ENCODE data around the gene OAS3.
"Not testable (repeated sequence)": the region's sequence is repeated elsewhere in the genome, so short reads cannot be mapped to it uniquely, and the experiment has no call there.

OAS3 gene

GRCh38 chr12:112937741-112938719, at the start of gene OAS3:
Gene OAS3, plus strand, starts transcription at chr12:112938474. Its CDS starts 57 bp downstream, at chr12:112938531.
- DNase-seq (ENCODE audit: low spot score), result peak; percentile 77

- DNase-seq (ENCODE audit: low spot score), result no peak
These were observed 46.9 kb upstream of the OAS3 start for GRCh38 chr12:112891093-112892024.

GRCh38 chr12:112892856-112893255, 45.4 kb upstream of the OAS3 start:
- no peak for DNase-seq (ENCODE audit: low spot score)

GRCh38 chr12:112894128-112894527, 44.1 kb upstream of the OAS3 start:
- no peak for DNase-seq (ENCODE audit: low spot score)

GRCh38 chr12:112898380-112898779, 39.9 kb upstream of the OAS3 start:
- DNase-seq (ENCODE audit: low spot score), result no peak

GRCh38 chr12:112900298-112901145, 37.8 kb upstream of the OAS3 start:
- peak; percentile 70 for DNase-seq (ENCODE audit: low spot score)

GRCh38 chr12:112901271-112901670, 37.0 kb upstream of the OAS3 start:
- DNase-seq (ENCODE audit: low spot score), result no peak

GRCh38 chr12:112904571-112904970, 33.7 kb upstream of the OAS3 start:
- DNase-seq (ENCODE audit: low spot score), result no peak

- no peak for DNase-seq (ENCODE audit: low spot score)
These were observed 32.7 kb upstream of the OAS3 start for GRCh38 chr12:112905451-112906089.

- peak; percentile 56 for DNase-seq (ENCODE audit: low spot score)
These were observed 31.4 kb upstream of the OAS3 start, which contains the start of gene OAS1 for GRCh38 chr12:112906712-112907414. Gene OAS1, plus strand, starts transcription at chr12:112906962. Its CDS starts 78 bp downstream, at chr12:112907040.

- DNase-seq (ENCODE audit: low spot score), result no peak
These were observed 30.7 kb upstream of the OAS3 start for GRCh38 chr12:112907415-112908157.

- no peak for DNase-seq (ENCODE audit: low spot score)
These were observed 29.7 kb upstream of the OAS3 start for GRCh38 chr12:112908548-112908947.

- no peak for DNase-seq (ENCODE audit: low spot score)
These were observed 28.6 kb upstream of the OAS3 start for GRCh38 chr12:112909693-112910092.

- DNase-seq (ENCODE audit: low spot score), result no peak
These were observed 25.1 kb upstream of the OAS3 start for GRCh38 chr12:112913038-112913688.

- not testable (repeated sequence) for DNase-seq (ENCODE audit: low spot score)
These were observed 24.4 kb upstream of the OAS3 start for GRCh38 chr12:112913888-112914287.

GRCh38 chr12:112916270-112916669, 22.0 kb upstream of the OAS3 start:
- DNase-seq (ENCODE audit: low spot score), result no peak

- no peak for DNase-seq (ENCODE audit: low spot score)
These were observed 19.2 kb upstream of the OAS3 start for GRCh38 chr12:112919121-112919520.

- DNase-seq (ENCODE audit: low spot score), result no peak
These were observed 13.3 kb upstream of the OAS3 start for GRCh38 chr12:112924986-112925385.

GRCh38 chr12:112926416-112927033, 11.7 kb upstream of the OAS3 start:
- DNase-seq (ENCODE audit: low spot score), result not testable (repeated sequence)

Data from CD4-positive, alpha-beta T cell treated with Interleukin-2 at 100 ng/mL for 4 hours (primary cell).